Regular cardiac myocyte (primary cell): ENCODE data around the gene PRKAA2. TPM values are rescaled to one million over a fixed set of nuclear protein-coding genes. Genes with fewer than 3 reads are reported as not detected.

Source experiments
- total RNA-seq: library from RNA; depleted of rRNA; stranded (reverse); fragments of >200 nt; gene quantifications from 2 replicates; pipeline ENCODE4 v1.2.3, GENCODE V29; 2014

PRKAA2 gene
- total RNA-seq, result 5.2 and 6.8 TPM in 2 replicates

GRCh38 chr1:56644919-56645676 is at the start of gene PRKAA2:
Gene PRKAA2, plus strand, starts transcription at chr1:56645314. Its CDS starts 74 bp downstream, at chr1:56645388.

Other genes with a start within 250 kb of the PRKAA2 start
- gene PLPP3, start 65.8 kb upstream of the PRKAA2 start, total RNA-seq, result 72.3 and 110 TPM in 2 replicates
- gene FYB2, start 174.1 kb downstream of the PRKAA2 start, total RNA-seq, result not detected in 2 replicates
- not detected in 2 replicates for gene C8A, start 209.5 kb downstream of the PRKAA2 start, total RNA-seq